Activated T-helper 1 cell treated with anti-CD3 and anti-CD28 coated beads, Interleukin-12 subunit alpha, Interleukin-12 subunit beta, Interleukin-2, Interleukin-4 antibody, amounts not matched to agents 30 ng/mL and 10 ng/mL and 1 ng/mL, durations not matched to agents 14 hours and 24 hours and 36 hours (primary cell): ENCODE measurements around the gene STPG3. TPM values are rescaled to one million over a fixed set of nuclear protein-coding genes. Genes with fewer than 3 reads are reported as not detected.

ENCODE experiments used
- DNase-seq: peaks from one replicate; pipeline ENCODE4 v3.0.0; 2021; ENCODE audit warnings: low spot score
- H3K27ac Mint-ChIP-seq: one replicate; pipeline ENCODE4 v1.8.0; 2021; ENCODE audit warnings: mild to moderate bottlenecking, mixed read lengths
- H3K27me3 Mint-ChIP-seq: one replicate; pipeline ENCODE4 v1.8.0; 2022; ENCODE audit warnings: mild to moderate bottlenecking, moderate library complexity, mixed read lengths; ENCODE audit not compliant: insufficient read depth
- H3K36me3 Mint-ChIP-seq: one replicate; pipeline ENCODE4 v1.8.0; 2021; ENCODE audit warnings: low read depth, mixed read lengths
- H3K4me1 Mint-ChIP-seq: one replicate; pipeline ENCODE4 v1.8.0; 2021; ENCODE audit warnings: low read depth, mixed read lengths
- H3K4me3 Mint-ChIP-seq: one replicate; pipeline ENCODE4 v1.8.0; 2021; ENCODE audit warnings: mild to moderate bottlenecking, moderate library complexity, mixed read lengths
- H3K9me3 Mint-ChIP-seq: one replicate; pipeline ENCODE4 v1.8.0; 2021; ENCODE audit warnings: mixed read lengths
- intact Hi-C: fragments of 100-400 bp; cut with micrococcal nuclease; formaldehyde crosslinking; loops from one replicate; pipeline ENCODE4 v1.15.1; 2024
- total RNA-seq: library from RNA; stranded (reverse); gene quantifications from 2 replicates; pipeline ENCODE4 v1.2.3, GENCODE V29; 2022

STPG3 gene
- total RNA-seq, 1 donor from 2014 or later = 1.2 TPM

- Mint-ChIP-seq H3K36me3 (peaks cover 1% of the 10 kb centered on the region), H3K27me3 (no peaks in the 10 kb centered on the region), H3K9me3 (no peaks in the 10 kb centered on the region), H3K4me1 (no peaks in the 10 kb centered on the region), H3K27ac (no peak overlapping the region), H3K4me3 (no peak overlapping the region)
- intact Hi-C loops = no loop called here
- DNase-seq = no peak
Measured at GRCh38 chr9:137217276-137218211, 33.5 kb upstream of the STPG3 start.

DNA sequence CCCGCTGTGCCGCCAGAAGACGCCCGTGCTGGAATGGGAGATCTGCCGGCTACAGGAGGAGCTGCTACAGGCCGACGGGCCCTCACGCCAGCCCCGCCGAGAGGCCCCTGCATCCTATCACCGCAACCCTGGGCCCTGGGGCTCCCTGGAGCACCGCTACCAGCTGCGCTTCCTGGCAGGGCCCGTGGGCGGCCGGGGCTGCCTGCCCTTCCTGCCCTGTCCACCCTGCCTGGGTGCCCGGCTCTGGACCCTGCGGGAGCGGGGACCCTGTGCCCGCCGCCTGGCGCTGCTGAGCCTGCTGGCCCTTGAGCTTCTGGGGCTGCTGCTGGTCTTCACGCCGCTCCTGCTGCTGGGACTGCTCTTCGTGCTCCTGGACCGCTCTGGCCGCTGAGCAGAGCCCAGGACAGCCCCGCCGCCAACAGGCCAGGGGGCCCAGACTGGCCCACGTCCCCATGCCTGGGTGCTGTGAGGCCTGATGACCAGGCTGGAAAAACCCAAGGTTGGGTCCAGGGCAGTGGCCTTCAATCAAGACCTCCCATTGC, 32.8 kb upstream of the STPG3 start:
- H3K4me1 Mint-ChIP-seq = no peaks in the 10 kb centered on the region

DNA sequence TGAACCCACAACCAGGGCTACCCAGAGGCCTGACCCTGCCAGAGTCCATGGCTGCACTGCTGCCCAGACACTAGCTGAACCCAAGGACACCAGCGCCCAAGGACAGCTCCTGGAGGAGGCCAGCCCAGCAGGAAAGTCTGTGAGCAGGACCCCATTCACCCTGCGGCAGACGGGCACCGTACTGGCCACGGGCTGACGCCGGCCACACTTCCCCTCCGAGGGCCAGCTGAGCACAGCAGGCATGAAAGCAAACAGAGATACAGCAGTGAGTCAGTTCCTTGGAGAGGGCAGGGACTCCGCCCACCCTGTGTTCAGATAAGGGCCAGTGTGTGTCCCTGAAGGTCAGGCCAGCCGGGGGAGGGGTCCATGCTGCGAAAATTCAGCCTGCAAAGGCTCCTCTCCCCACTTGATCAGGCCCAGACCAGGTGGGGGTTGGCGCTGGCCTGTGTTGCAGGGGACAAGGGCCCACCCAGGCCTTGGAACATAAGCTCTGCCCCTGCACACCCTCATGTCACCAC, 32.3 kb upstream of the STPG3 start:
- Mint-ChIP-seq H3K9me3 (no peaks in the 10 kb centered on the region), H3K27ac (no peak overlapping the region), H3K4me1 (no peaks in the 10 kb centered on the region), H3K27me3 (no peaks in the 10 kb centered on the region), H3K36me3 (peaks cover 1% of the 10 kb centered on the region), H3K4me3 (no peak overlapping the region)
- no peak for DNase-seq
- intact Hi-C loops = no loop called here

More for the DNA sequence above, 32.8 kb upstream of the STPG3 start:
- Mint-ChIP-seq H3K9me3 (no peaks in the 10 kb centered on the region), H3K27me3 (no peaks in the 10 kb centered on the region), H3K27ac (no peak overlapping the region), H3K4me3 (no peak overlapping the region), H3K36me3 (peaks cover 1% of the 10 kb centered on the region)
- intact Hi-C loops = no loop called here
- no peak for DNase-seq

GRCh38 chr9:137219757-137220316, 31.2 kb upstream of the STPG3 start:
- Mint-ChIP-seq H3K27ac (no peak overlapping the region), H3K9me3 (no peaks in the 10 kb centered on the region), H3K4me3 (no peak overlapping the region), H3K36me3 (peaks cover 1% of the 10 kb centered on the region), H3K4me1 (no peaks in the 10 kb centered on the region), H3K27me3 (no peaks in the 10 kb centered on the region)
- no peak for DNase-seq
- intact Hi-C loops = loop anchor here (5.0 kb wide), 1 partner anchor 193 kb away; the partner anchor contains the start of gene ABCA2

- intact Hi-C loops = loop anchor here (5.0 kb wide), 1 partner anchor 193 kb away; the partner anchor contains the start of gene ABCA2
- H3K4me3 Mint-ChIP-seq = peak overlapping the region; percentile 62
- H3K36me3 Mint-ChIP-seq = no peaks in the 10 kb centered on the region
Measured at GRCh38 chr9:137220317-137221094, 30.6 kb upstream of the STPG3 start.

GRCh38 chr9:137221095-137221505, 30.0 kb upstream of the STPG3 start:
- Mint-ChIP-seq H3K4me3 (peak overlapping the region; percentile 62), H3K27me3 (no peaks in the 10 kb centered on the region), H3K36me3 (no peaks in the 10 kb centered on the region), H3K27ac (no peak overlapping the region), H3K9me3 (no peaks in the 10 kb centered on the region), H3K4me1 (no peaks in the 10 kb centered on the region)
- no peak for DNase-seq
- intact Hi-C loops = loop anchor here (5.0 kb wide), 1 partner anchor 194 kb away; the partner anchor contains the start of gene ABCA2

More at GRCh38 chr9:137220317-137221094, 30.6 kb upstream of the STPG3 start:
- Mint-ChIP-seq H3K9me3 (no peaks in the 10 kb centered on the region), H3K27me3 (no peaks in the 10 kb centered on the region), H3K4me1 (no peaks in the 10 kb centered on the region), H3K27ac (no peak overlapping the region)
- no peak for DNase-seq

- intact Hi-C loops = loop anchor here (2.0 to 5.0 kb wide), 4 partner anchors 65 to 683 kb away; partner anchors contain the start of genes ABCA2 and PHPT1
- Mint-ChIP-seq H3K9me3 (no peaks in the 10 kb centered on the region), H3K27me3 (no peaks in the 10 kb centered on the region), H3K27ac (no peak overlapping the region), H3K36me3 (no peaks in the 10 kb centered on the region), H3K4me3 (no peak overlapping the region), H3K4me1 (no peaks in the 10 kb centered on the region)
- DNase-seq = no peak
Measured at GRCh38 chr9:137221506-137222111, 29.5 kb upstream of the STPG3 start.

DNA sequence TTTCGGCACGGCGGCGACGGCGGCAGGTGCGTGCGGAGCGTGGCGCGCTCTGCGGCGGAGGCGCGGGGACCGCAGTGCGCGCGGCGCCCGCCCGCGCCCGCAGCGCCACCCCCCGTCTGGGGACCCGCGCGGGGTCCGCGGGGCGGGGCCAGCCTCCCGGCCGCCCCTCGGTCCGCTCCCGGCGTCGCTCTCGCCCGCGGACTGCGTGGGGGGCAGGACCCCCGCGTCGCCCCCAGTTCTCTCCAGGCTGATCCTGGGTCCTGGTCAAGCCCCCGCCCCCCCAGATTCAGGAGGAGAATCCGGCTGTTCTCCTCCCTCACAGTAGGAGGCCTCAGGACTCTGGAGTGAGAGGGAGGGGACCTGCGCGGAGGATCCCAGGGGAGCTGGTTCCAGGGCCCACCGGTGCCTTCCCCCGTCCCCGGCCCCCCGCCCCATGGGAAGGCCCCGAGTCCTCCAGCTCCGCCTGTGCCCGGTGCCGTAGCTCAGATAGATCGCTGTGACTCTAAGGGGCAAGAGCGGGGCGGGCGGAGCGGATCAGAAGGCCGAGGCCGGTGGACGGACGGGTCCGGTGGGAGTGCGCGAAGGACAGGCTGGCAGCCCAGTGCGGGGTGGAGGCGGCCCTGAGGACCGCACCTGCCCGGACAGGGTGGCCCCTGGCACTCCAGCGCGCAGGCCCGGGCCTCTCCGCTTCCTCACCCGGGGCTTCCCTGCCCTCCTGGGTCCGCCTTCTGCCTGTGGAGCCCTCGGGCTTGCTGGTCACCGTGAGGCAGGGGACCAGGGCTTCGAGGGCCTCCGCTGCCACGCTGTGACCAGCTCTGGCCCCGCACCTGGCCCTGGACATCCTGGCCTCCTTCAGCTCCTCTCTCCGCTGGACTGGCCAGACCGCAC, 28.7 kb upstream of the STPG3 start, which contains the start of gene RNF208:
Gene RNF208 (minus strand): TSS at position 51 of the 888 bp plus-strand sequence. CDS start 1,028 bp downstream, outside the sequence.
- Mint-ChIP-seq H3K4me3 (peak within 1 kb of the TSS; percentile 84), H3K9me3 (no peaks in the 10 kb centered on the region), H3K36me3 (no peaks in the 10 kb centered on the region), H3K27ac (peak within 1 kb of the TSS; percentile 78), H3K27me3 (no peaks in the 10 kb centered on the region), H3K4me1 (peaks cover 1% of the 10 kb centered on the region)
- peak; percentile 11 for DNase-seq
- intact Hi-C loops = loop anchor here (1.0 to 5.0 kb wide), 14 partner anchors 14 to 684 kb away; partner anchors contain the start of genes ABCA2, ANAPC2, EDF1 and NDOR1

DNA sequence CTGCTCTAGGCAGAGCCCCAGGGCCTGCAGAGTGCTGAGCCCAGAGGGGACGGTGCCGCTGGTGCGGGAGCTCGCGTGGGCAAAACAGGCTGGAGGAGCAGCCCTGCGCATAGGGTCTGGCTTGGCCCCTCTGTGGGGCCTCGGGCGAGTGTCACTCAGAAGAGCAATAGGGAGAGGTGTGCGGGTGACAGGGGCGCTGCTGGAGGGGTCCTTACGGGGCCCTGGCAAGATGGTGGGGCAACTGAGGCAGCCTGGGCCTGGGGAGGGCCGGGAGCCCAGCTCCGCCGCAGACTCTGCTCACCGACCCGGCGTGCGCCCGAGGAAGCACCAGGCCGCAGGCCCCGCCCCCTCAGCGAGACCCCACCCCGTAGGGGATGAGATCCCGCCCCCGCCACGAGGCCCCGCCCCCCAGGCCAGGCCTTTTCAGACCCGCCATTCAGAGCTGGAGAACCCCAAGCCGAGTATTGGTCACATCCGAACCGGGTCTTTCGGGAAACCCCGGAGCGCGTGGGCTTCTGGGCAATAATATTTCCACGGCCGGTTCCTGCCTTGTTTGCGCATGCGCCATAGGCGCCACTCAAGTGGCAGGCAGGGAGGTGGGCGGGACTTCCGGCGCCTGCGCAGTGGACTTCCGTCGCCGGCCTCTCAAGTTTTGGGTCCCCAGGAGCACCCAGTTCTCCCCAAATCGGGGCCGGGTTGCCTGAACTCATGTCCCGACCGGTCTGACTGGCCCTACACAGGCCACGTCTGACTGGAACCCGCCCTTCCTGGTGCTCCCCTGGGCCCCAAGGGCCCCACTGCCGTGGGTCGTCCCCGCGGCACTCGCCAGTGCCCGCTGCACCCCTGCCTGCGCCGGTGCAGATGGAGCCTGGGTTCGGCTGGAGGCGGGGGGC, 27.8 kb upstream of the STPG3 start:
- Mint-ChIP-seq H3K4me3 (peak overlapping the region; percentile 84), H3K9me3 (no peaks in the 10 kb centered on the region), H3K27ac (peak overlapping the region; percentile 78), H3K4me1 (peaks cover 5% of the 10 kb centered on the region), H3K36me3 (no peaks in the 10 kb centered on the region), H3K27me3 (no peaks in the 10 kb centered on the region)
- DNase-seq = peak; percentile 98
- intact Hi-C loops = loop anchor here (1.0 to 5.0 kb wide), 14 partner anchors 13 to 685 kb away; partner anchors contain the start of genes ABCA2, ANAPC2, EDF1 and NDOR1

GRCh38 chr9:137224830-137225694, 26.0 kb upstream of the STPG3 start, which contains the start of gene CYSRT1:
TSS of gene CYSRT1 (plus strand) at chr9:137225174. CDS start at chr9:137225622, 448 bp downstream.
- Mint-ChIP-seq H3K27ac (peak within 1 kb of the TSS; percentile 67), H3K9me3 (no peaks in the 10 kb centered on the region), H3K27me3 (no peaks in the 10 kb centered on the region), H3K4me3 (peak within 1 kb of the TSS; percentile 84), H3K36me3 (no peaks in the 10 kb centered on the region), H3K4me1 (peaks cover 5% of the 10 kb centered on the region)
- intact Hi-C loops = loop anchor here (5.0 kb wide), 1 partner anchor 198 kb away; the partner anchor contains the start of gene ABCA2
- DNase-seq = peak; percentile 19
